Osteoblast (primary cell): ENCODE data around the gene NDUFV3. TPM values are rescaled to one million over a fixed set of nuclear protein-coding genes. Genes with fewer than 3 reads are reported as not detected.
"Not testable (repeated sequence)": the region's sequence is repeated elsewhere in the genome, so short reads cannot be mapped to it uniquely, and the experiment has no call there.

Source experiments
- DNase-seq: peaks from one replicate; pipeline ENCODE4 v3.0.0; 2011; ENCODE audit warnings: low spot score, mixed read lengths; ENCODE audit not compliant: insufficient read length; ENCODE audit errors: missing footprints
- H2AFZ ChIP-seq: 2 replicates; pipeline ENCODE4 v1.6.0; 2011; ENCODE audit warnings: mild to moderate bottlenecking, low read length
- H3K27ac ChIP-seq: 2 replicates; pipeline ENCODE4 v1.5.1; 2011; ENCODE audit warnings: mild to moderate bottlenecking, low read depth, low read length, moderate library complexity
- H3K27me3 ChIP-seq: 2 replicates; pipeline ENCODE4 v1.6.0; 2012; ENCODE audit warnings: mild to moderate bottlenecking, control low read depth, inconsistent platforms, low read length, moderate library complexity; ENCODE audit not compliant: insufficient read depth
- H3K36me3 ChIP-seq: 2 replicates; pipeline ENCODE4 v1.5.1; 2011; ENCODE audit warnings: mild to moderate bottlenecking, low read length, control low read depth, moderate library complexity; ENCODE audit not compliant: insufficient read depth
- H3K4me1 ChIP-seq: 2 replicates; pipeline ENCODE4 v1.5.1; 2011; ENCODE audit warnings: mild to moderate bottlenecking, low read length, control low read depth, moderate library complexity; ENCODE audit not compliant: insufficient read depth
- H3K4me2 ChIP-seq: 2 replicates; pipeline ENCODE4 v1.6.0; 2011; ENCODE audit warnings: mild to moderate bottlenecking, low read length; ENCODE audit not compliant: insufficient read depth
- H3K4me3 ChIP-seq: fragments of 200-600 bp; sonication (generic); 3 replicates; pipeline ENCODE4 v1.5.1; 2012; ENCODE audit warnings: mild to moderate bottlenecking, low read length, inconsistent platforms; ENCODE audit not compliant: insufficient read depth
- H3K79me2 ChIP-seq: 2 replicates; pipeline ENCODE4 v1.6.0; 2012; ENCODE audit warnings: mild to moderate bottlenecking, low read length, control low read depth, inconsistent platforms; ENCODE audit not compliant: insufficient read depth
- H3K9me3 ChIP-seq: 2 replicates; pipeline ENCODE4 v1.5.1; 2011; ENCODE audit warnings: low read depth, low read length, control low read depth
- H4K20me1 ChIP-seq: 2 replicates; pipeline ENCODE4 v1.6.0; 2012; ENCODE audit warnings: mild to moderate bottlenecking, low read length, control low read depth; ENCODE audit not compliant: insufficient read depth
- total RNA-seq: library from RNA; depleted of rRNA; stranded (reverse); fragments of >200 nt; gene quantifications from 2 replicates; pipeline ENCODE4 v1.2.3, GENCODE V29; 2012
- TF ChIP-seq, protein P1 (sequence below): IDR thresholded peaks from 2 replicates; pipeline ENCODE4 v1.5.1; 2011; ENCODE audit warnings: mild to moderate bottlenecking, low read depth, low read length, moderate library complexity; ENCODE audit errors: extremely low read depth

The NDUFV3 gene
- total RNA-seq, 1 donor = 66.2 TPM

DNA sequence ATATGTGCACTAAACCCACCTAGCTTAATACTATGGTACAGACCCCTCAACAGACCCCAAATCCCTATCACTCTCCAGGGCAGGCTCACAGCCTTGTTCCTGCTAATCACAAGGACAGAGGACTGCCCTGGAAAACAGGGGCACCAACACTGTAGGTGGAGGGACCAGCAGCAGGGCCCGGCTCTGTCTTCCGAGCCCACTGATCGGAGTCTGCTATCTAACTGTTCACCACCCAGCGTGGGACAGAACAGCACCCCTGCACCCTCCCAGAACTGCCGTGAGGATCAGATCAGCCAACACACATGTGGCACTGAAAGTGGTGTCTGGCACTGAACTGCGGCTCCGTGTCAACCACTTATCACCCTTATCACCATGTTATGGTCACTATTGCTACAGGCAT is 20.0 kb upstream of the NDUFV3 start:
- peaks cover 6% of the 10 kb centered on the region for H4K20me1 ChIP-seq
- H3K4me2 ChIP-seq = no peak overlapping the region
- H3K9me3 ChIP-seq = no peaks in the 10 kb centered on the region
- H2AFZ ChIP-seq = no peak overlapping the region
- TF ChIP-seq, protein P1, sequence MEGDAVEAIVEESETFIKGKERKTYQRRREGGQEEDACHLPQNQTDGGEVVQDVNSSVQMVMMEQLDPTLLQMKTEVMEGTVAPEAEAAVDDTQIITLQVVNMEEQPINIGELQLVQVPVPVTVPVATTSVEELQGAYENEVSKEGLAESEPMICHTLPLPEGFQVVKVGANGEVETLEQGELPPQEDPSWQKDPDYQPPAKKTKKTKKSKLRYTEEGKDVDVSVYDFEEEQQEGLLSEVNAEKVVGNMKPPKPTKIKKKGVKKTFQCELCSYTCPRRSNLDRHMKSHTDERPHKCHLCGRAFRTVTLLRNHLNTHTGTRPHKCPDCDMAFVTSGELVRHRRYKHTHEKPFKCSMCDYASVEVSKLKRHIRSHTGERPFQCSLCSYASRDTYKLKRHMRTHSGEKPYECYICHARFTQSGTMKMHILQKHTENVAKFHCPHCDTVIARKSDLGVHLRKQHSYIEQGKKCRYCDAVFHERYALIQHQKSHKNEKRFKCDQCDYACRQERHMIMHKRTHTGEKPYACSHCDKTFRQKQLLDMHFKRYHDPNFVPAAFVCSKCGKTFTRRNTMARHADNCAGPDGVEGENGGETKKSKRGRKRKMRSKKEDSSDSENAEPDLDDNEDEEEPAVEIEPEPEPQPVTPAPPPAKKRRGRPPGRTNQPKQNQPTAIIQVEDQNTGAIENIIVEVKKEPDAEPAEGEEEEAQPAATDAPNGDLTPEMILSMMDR = no peak
- no peak overlapping the region for H3K27ac ChIP-seq
- H3K4me1 ChIP-seq = peaks cover 2% of the 10 kb centered on the region
- peaks cover 54% of the 10 kb centered on the region for H3K79me2 ChIP-seq
- no peak overlapping the region for H3K4me3 ChIP-seq
- H3K27me3 ChIP-seq = no peaks in the 10 kb centered on the region
- peak; percentile 51 for DNase-seq
- H3K36me3 ChIP-seq = peaks cover 56% of the 10 kb centered on the region

DNA sequence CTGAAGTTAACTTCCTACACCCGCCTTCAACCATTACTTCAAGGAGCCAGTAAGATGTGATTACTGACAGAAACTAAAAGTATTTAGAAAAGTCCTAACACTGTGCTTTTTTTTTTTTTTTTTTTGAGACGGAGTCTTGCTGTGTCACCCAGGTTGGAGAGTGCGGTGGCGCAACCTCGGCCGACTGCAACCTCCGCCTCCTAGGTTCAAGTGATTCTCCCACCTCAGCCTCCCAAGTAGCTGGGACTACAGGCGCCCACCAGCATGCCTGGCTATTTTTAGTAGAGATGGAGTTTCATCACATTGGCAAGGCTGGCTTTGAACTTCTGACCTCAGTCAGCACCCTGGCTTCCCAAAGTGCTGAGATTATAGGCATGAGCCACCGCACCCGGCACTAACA is 17.3 kb upstream of the NDUFV3 start:
- H3K27me3 ChIP-seq, H4K20me1 ChIP-seq, H3K4me2 ChIP-seq, H3K9me3 ChIP-seq, H3K27ac ChIP-seq, H2AFZ ChIP-seq, DNase-seq, H3K4me3 ChIP-seq: not testable (repeated sequence)
- Histone ChIP-seq H3K79me2 (peaks cover 57% of the 10 kb centered on the region), H3K4me1 (peaks cover 14% of the 10 kb centered on the region), H3K36me3 (peaks cover 37% of the 10 kb centered on the region)

DNA sequence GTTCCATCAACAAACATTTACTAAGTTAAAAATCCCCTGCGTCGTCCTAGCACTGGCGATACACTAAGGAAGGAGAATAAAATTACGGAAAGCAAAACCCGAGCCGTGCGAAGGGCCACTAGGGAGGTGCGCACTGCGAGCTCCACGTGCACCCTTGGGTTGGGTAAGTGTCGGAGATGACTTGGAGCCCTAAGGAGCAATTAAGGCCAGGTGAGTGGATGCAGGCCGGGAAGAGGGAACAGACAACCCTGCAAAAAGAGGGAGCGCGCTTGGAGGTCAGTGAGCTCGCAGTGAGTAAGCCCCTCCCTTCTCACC is 14.5 kb upstream of the NDUFV3 start:
- H3K4me3 ChIP-seq = peak overlapping the region; percentile 85
- no peaks in the 10 kb centered on the region for H3K27me3 ChIP-seq
- H3K4me2 ChIP-seq = peak overlapping the region; percentile 100
- H3K9me3 ChIP-seq = no peaks in the 10 kb centered on the region
- H4K20me1 ChIP-seq = peaks cover 8% of the 10 kb centered on the region
- no peak for DNase-seq
- H3K4me1 ChIP-seq = peaks cover 14% of the 10 kb centered on the region
- H3K79me2 ChIP-seq = peaks cover 46% of the 10 kb centered on the region
- peak overlapping the region; percentile 73 for H3K27ac ChIP-seq
- H2AFZ ChIP-seq = peak overlapping the region; percentile 96
- H3K36me3 ChIP-seq = peaks cover 15% of the 10 kb centered on the region
- TF ChIP-seq, protein P1 = no peak

DNA sequence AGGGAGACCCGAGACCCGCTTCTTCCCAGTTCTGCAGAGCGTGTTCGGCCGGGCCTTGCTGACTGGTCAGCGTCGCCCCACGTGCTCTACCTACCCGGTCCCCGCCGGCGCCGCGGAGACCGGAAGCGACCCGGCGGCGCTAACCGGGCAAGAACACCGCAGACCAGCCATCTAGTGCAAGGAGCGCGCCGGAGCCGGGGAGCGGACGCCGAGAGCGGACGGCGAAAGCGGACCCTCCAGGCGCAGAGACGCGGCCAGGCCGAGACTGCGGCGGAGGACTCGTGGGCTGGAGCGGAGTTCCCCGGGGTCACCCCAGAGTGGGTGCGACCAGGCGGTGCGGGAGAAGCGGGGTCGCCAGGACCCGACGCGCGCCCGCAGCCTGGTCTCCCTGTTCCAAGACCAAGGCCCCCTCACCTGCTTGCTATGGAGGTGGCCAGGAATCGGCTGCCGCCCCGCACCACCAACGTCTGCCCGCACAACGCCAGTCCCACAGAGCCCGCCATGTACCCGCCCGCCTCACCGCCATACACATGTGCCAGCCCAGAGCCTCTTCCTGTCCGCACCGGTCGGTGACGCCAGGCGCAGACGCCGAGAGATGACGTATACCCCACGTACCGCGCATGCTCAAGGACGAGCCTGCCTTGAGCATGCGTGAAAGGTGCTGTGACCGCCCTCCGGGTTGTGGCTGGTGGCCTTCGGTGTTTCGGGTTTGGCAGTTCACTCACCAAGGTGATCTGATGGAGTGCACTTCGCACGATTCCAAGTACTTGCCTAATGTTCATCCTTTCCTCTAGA is 13.9 kb upstream of the NDUFV3 start, which contains the start of gene WDR4:
WDR4 (minus strand) TSS at position 547 of the 795 bp plus-strand sequence; CDS start at position 503, 44 bp downstream.
- Histone ChIP-seq H3K27ac (peak within 1 kb of the TSS; percentile 73), H3K4me2 (peak within 1 kb of the TSS; percentile 100), H3K4me3 (peak within 1 kb of the TSS; percentile 85), H3K36me3 (peaks cover 12% of the 10 kb centered on the region), H3K79me2 (peaks cover 46% of the 10 kb centered on the region), H4K20me1 (peaks cover 8% of the 10 kb centered on the region), H3K4me1 (peaks cover 14% of the 10 kb centered on the region), H2AFZ (peak within 1 kb of the TSS; percentile 96), H3K27me3 (no peaks in the 10 kb centered on the region), H3K9me3 (no peaks in the 10 kb centered on the region)
- TF ChIP-seq, protein P1 = no peak
- DNase-seq = peak; percentile 99
